Measurements from ENCODE around the gene INPP5A. TPM values are rescaled to one million over a fixed set of nuclear protein-coding genes. Genes with fewer than 3 reads are reported as not detected.

The INPP5A gene
- total and polyA plus RNA-seq, 2 donors (not counting 1 experiment from before 2014, with no cell fraction given), result 9.3 to 87.8 TPM

DNA sequence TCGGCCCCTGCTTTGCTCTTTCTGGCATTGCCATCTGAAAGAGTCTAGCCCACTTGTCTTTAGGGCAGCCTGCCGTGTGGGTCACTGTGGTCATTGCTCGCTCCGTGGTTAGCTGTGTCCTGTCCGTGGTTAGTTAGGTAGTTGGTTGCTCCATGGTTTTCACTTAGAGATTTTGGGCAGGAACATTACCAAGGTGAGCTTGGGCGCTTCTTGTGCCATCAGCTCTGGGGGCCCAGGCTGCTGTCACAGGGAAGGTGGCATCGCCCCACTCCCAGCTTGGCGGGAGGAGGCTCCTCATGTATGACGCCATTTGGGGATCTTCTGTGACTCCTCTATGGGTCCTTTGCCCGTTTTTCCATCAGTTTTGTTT is 53.1 kb downstream of the INPP5A start:
- Mint-ChIP-seq H3K4me1 (peaks cover 94% of the 10 kb centered on the region), H3K27me3 (no peaks in the 10 kb centered on the region), H3K4me3 (peak overlapping the region; percentile 50), H3K9me3 (ENCODE audit: insufficient read depth) (no peaks in the 10 kb centered on the region), H3K27ac (peak overlapping the region; percentile 65)
- no peak overlapping the region for H3K4me2 ChIP-seq (replicated peaks; ENCODE audit: low read depth, low read length, poor library complexity, severe bottlenecking)
- TF ChIP-seq EZH2 (IDR thresholded peaks at IDR 0.05; ENCODE audit: borderline replicate concordance, insufficient read depth, low read depth, low read length, poor library complexity, severe bottlenecking), result no peak
- TF ChIP-seq, protein P1, sequence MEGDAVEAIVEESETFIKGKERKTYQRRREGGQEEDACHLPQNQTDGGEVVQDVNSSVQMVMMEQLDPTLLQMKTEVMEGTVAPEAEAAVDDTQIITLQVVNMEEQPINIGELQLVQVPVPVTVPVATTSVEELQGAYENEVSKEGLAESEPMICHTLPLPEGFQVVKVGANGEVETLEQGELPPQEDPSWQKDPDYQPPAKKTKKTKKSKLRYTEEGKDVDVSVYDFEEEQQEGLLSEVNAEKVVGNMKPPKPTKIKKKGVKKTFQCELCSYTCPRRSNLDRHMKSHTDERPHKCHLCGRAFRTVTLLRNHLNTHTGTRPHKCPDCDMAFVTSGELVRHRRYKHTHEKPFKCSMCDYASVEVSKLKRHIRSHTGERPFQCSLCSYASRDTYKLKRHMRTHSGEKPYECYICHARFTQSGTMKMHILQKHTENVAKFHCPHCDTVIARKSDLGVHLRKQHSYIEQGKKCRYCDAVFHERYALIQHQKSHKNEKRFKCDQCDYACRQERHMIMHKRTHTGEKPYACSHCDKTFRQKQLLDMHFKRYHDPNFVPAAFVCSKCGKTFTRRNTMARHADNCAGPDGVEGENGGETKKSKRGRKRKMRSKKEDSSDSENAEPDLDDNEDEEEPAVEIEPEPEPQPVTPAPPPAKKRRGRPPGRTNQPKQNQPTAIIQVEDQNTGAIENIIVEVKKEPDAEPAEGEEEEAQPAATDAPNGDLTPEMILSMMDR (IDR thresholded peaks at IDR 0.05), result no peak
- H3K27me3 ChIP-seq (replicated peaks in 1 of 4; ENCODE audit: control extremely low read depth in 1 of 4, control insufficient read depth in 3 of 4, insufficient read depth in 4 of 4, low read length in 3 of 4), result no peaks in the 10 kb centered on the region
- POLR2A ChIA-PET, result no interaction called here
- H3K9ac ChIP-seq (ENCODE audit: low read length), result no peak overlapping the region
- no peak overlapping the region for H3K4me3 ChIP-seq (ENCODE audit: control extremely low read depth in 1 of 5, extremely low read depth in 1 of 5, insufficient read depth in 1 of 5, low read depth in 2 of 5, low read length in 4 of 5)
- H3K27ac ChIP-seq (ENCODE audit: low read length in 2 of 2), result no peak overlapping the region
- H3K4me1 ChIP-seq (ENCODE audit: control insufficient read depth in 2 of 2, insufficient read depth in 2 of 2, low read length in 2 of 2), result peaks cover 76 to 90% of the 10 kb centered on the region in 2 donors
- peaks cover 88% of the 10 kb centered on the region for H3K79me2 ChIP-seq (ENCODE audit: control insufficient read depth, insufficient read depth, low read length)
- intact Hi-C loops (cut with micrococcal nuclease), result loop anchor here (5.0 kb wide), 3 partner anchors 47 to 258 kb away; partner anchors contain the start of gene LRRC27
- CTCF ChIA-PET, result interaction anchor here (0.5 to 1.1 kb wide), 2 partner anchors 10 to 11 kb away, joined by 3 read pairs; no protein-coding TSS in a partner anchor
- no peaks in the 10 kb centered on the region for H3K36me3 ChIP-seq (replicated peaks in 1 of 2; ENCODE audit: control extremely low read depth in 1 of 2, control insufficient read depth in 1 of 2, extremely low read depth in 1 of 2, insufficient read depth in 2 of 2, low read length in 1 of 2)
- H4K20me1 ChIP-seq (ENCODE audit: control insufficient read depth, insufficient read depth, low read length, poor library complexity, severe bottlenecking), result peaks cover 6% of the 10 kb centered on the region
- 100% methylated on average over 8 of the region's 10 CpGs for WGBS (ENCODE audit: insufficient coverage)
- H2AFZ ChIP-seq (ENCODE audit: insufficient read depth, low read depth, low read length, poor library complexity, severe bottlenecking), result no peak overlapping the region
- DNase-seq, result no peak
- H3K9me3 ChIP-seq (ENCODE audit: control extremely low read depth in 1 of 3, control insufficient read depth in 2 of 3, insufficient read depth in 1 of 3, low read length in 2 of 3), result peaks cover 0 to 14% (median 0%) of the 10 kb centered on the region in 3 donors
- ATAC-seq (ENCODE audit: low read depth), result no peak

DNA sequence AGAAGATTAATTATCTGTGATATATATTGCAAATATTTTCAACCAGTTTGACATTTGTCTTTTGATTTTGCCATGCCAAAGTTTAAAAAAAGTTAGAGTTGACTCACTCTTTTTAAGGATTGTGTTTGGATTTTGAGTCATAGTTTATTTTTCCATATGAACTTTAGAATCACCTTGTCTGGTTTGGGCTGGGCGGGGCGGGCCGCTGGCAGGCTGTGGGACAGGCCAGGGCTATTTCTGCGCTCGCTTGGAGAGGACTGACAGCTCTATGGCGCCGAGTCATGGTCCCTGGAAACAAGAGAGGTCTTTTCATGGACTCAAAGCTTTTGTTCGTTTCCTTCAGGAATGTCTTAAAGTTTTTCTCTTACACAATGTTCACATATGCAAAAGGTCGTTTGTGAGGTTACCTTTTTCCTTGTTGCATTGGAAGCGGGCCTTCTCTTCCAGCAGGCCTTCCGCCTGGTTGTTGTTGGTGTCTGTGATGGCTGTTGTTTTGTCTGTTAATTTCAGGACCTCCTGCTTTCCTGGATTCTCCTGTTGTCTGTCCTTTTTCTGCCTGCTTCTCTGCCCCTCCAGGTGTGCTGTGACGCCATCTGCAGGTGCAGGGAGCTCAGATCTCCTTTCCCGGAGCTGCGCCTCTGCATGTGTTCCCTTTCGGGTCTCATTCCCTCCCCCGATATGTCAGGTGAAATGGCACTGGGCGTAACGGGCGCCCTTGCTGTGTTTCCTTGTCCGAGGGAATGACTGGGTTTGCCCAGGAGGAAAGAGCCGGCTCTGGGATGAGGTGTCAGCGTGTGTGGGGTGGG is 53.8 kb downstream of the INPP5A start:
- H3K4me3 ChIP-seq (ENCODE audit: control extremely low read depth in 1 of 5, extremely low read depth in 1 of 5, insufficient read depth in 1 of 5, low read depth in 2 of 5, low read length in 4 of 5), result no peak overlapping the region
- no peaks in the 10 kb centered on the region for H3K27me3 Mint-ChIP-seq
- ATAC-seq (ENCODE audit: low read depth), result no peak
- H3K4me1 ChIP-seq (ENCODE audit: control insufficient read depth in 2 of 2, insufficient read depth in 2 of 2, low read length in 2 of 2), result peaks cover 70 to 86% of the 10 kb centered on the region in 2 donors
- peaks cover 94% of the 10 kb centered on the region for H3K4me1 Mint-ChIP-seq
- ChIA-PET POLR2A (no interaction called here), CTCF (interaction anchor here (0.5 to 3.3 kb wide), 3 partner anchors 11 to 19 kb away, joined by 3 to 21 read pairs (median 3); no protein-coding TSS in a partner anchor)
- no peak for TF ChIP-seq EZH2 (IDR thresholded peaks at IDR 0.05; ENCODE audit: borderline replicate concordance, insufficient read depth, low read depth, low read length, poor library complexity, severe bottlenecking)
- TF ChIP-seq, protein P1 (IDR thresholded peaks at IDR 0.05), result no peak
- peaks cover 0 to 11% (median 0%) of the 10 kb centered on the region in 3 donors for H3K9me3 ChIP-seq (ENCODE audit: control extremely low read depth in 1 of 3, control insufficient read depth in 2 of 3, insufficient read depth in 1 of 3, low read length in 2 of 3)
- H3K27ac ChIP-seq (ENCODE audit: low read length in 2 of 2), result peak overlapping the region in 1 of 2 donors; percentile 90
- no peaks in the 10 kb centered on the region for H3K9me3 Mint-ChIP-seq (ENCODE audit: insufficient read depth)
- H3K4me2 ChIP-seq (replicated peaks; ENCODE audit: low read depth, low read length, poor library complexity, severe bottlenecking), result no peak overlapping the region
- H3K27me3 ChIP-seq (replicated peaks in 1 of 4; ENCODE audit: control extremely low read depth in 1 of 4, control insufficient read depth in 3 of 4, insufficient read depth in 4 of 4, low read length in 3 of 4), result no peaks in the 10 kb centered on the region
- 94% methylated on average over 17 of the region's 22 CpGs for WGBS (ENCODE audit: insufficient coverage)
- H3K36me3 ChIP-seq (replicated peaks in 1 of 2; ENCODE audit: control extremely low read depth in 1 of 2, control insufficient read depth in 1 of 2, extremely low read depth in 1 of 2, insufficient read depth in 2 of 2, low read length in 1 of 2), result no peaks in the 10 kb centered on the region
- H3K9ac ChIP-seq (ENCODE audit: low read length), result no peak overlapping the region
- no peak for DNase-seq
- no peak overlapping the region for H2AFZ ChIP-seq (ENCODE audit: insufficient read depth, low read depth, low read length, poor library complexity, severe bottlenecking)
- intact Hi-C loops (cut with micrococcal nuclease), result loop anchor here (5.0 kb wide), 3 partner anchors 46 to 259 kb away; partner anchors contain the start of gene LRRC27
- H3K4me3 Mint-ChIP-seq, result peak overlapping the region; percentile 59
- peaks cover 88% of the 10 kb centered on the region for H3K79me2 ChIP-seq (ENCODE audit: control insufficient read depth, insufficient read depth, low read length)
- peak overlapping the region; percentile 75 for H3K27ac Mint-ChIP-seq
- no peaks in the 10 kb centered on the region for H4K20me1 ChIP-seq (ENCODE audit: control insufficient read depth, insufficient read depth, low read length, poor library complexity, severe bottlenecking)
